Fibroblast of villous mesenchyme (primary cell): Measurements from ENCODE around the gene GPD2. TPM values are rescaled to one million over a fixed set of nuclear protein-coding genes. Genes with fewer than 3 reads are reported as not detected.

Source experiments
- DNase-seq: peaks from one replicate; pipeline ENCODE4 v3.0.0-alpha.2; 2010; ENCODE audit warnings: low read depth
- H3K4me3 ChIP-seq: 2 replicates; pipeline ENCODE4 v1.5.1; 2011; ENCODE audit warnings: low read depth, mild to moderate bottlenecking, low read length
- total RNA-seq: library from RNA; depleted of rRNA; stranded (reverse); fragments of >200 nt; gene quantifications from 2 replicates; pipeline ENCODE4 v1.2.3, GENCODE V29; 2012
- TF ChIP-seq, protein P1 (sequence below): IDR thresholded peaks from 2 replicates; pipeline ENCODE4 v1.5.1; 2012; ENCODE audit warnings: low read depth, mild to moderate bottlenecking, low read length; ENCODE audit not compliant: insufficient read depth

GPD2 gene
- total RNA-seq, 1 donor, result 63.9 TPM

DNA sequence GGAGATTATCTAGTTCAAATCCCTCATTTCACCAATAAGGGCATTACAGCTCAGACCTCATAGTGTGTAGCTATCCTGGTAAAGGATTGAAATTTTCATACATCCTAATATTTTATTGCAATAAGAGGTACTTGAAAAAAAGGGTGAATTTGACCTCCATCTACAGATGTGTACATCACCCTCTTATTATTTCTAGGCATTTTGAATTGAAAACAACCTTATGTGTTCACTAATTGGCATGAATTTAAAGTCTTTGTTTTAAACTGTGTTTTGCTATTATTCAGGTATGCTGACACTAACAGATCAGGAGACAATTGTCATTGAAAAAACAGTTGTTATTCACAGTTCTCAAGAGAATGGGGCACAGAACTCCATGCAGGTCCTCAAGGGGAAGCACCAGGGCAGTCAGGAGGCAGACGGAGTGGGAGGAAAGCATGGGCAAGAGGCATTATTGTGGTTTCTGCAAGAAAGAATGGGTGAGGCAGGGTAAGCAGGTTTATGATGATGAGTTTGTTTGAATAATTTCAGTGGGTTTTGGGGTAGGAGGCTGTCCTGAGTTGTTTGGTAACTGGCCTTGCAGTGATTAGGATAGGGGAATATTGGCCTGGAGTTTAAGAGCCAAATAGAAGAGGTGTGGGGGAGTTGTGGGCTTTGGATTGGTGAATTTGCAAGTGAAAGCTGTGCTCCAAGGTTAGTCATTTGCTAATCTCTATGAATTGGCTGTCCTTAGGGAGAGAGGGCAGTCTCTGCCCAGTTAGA lies 194.6 kb downstream of the GPD2 start:
- no peak for DNase-seq
- no peak overlapping the region for H3K4me3 ChIP-seq
- TF ChIP-seq, protein P1, sequence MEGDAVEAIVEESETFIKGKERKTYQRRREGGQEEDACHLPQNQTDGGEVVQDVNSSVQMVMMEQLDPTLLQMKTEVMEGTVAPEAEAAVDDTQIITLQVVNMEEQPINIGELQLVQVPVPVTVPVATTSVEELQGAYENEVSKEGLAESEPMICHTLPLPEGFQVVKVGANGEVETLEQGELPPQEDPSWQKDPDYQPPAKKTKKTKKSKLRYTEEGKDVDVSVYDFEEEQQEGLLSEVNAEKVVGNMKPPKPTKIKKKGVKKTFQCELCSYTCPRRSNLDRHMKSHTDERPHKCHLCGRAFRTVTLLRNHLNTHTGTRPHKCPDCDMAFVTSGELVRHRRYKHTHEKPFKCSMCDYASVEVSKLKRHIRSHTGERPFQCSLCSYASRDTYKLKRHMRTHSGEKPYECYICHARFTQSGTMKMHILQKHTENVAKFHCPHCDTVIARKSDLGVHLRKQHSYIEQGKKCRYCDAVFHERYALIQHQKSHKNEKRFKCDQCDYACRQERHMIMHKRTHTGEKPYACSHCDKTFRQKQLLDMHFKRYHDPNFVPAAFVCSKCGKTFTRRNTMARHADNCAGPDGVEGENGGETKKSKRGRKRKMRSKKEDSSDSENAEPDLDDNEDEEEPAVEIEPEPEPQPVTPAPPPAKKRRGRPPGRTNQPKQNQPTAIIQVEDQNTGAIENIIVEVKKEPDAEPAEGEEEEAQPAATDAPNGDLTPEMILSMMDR, result no peak

DNA sequence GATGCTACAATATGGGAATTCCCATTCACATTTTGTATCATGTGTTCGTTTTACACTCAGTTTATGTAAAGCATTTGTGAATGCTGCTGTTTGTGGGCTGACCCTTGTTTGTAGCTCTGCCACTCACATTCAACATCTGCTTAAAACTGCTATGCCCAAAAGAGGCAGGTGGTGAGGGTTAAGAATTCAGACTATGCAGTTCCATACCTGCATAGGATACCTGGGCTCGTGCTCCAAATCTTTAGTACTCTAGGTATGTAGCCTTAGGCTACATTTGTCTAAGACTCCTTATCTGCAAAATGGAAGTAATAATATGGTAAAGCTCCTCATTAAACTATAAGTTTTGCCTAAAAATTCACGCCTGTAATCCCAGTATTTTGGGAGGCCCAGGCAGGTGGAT lies 199.5 kb downstream of the GPD2 start:
- DNase-seq, result no peak
- TF ChIP-seq, protein P1, result no peak
- no peak overlapping the region for H3K4me3 ChIP-seq

Other genes starting within 250 kb of the GPD2 start
- gene NR4A2, start 103.7 kb upstream of the GPD2 start, total RNA-seq, result 0.32 TPM in 1 of 2 replicates, not detected in the other